ENCODE measurements around the gene MUC5B. TPM values are rescaled to one million over a fixed set of nuclear protein-coding genes. Genes with fewer than 3 reads are reported as not detected.
"Not testable (repeated sequence)": the region's sequence is repeated elsewhere in the genome, so short reads cannot be mapped to it uniquely, and the experiment has no call there.

Gene MUC5B, protein sequence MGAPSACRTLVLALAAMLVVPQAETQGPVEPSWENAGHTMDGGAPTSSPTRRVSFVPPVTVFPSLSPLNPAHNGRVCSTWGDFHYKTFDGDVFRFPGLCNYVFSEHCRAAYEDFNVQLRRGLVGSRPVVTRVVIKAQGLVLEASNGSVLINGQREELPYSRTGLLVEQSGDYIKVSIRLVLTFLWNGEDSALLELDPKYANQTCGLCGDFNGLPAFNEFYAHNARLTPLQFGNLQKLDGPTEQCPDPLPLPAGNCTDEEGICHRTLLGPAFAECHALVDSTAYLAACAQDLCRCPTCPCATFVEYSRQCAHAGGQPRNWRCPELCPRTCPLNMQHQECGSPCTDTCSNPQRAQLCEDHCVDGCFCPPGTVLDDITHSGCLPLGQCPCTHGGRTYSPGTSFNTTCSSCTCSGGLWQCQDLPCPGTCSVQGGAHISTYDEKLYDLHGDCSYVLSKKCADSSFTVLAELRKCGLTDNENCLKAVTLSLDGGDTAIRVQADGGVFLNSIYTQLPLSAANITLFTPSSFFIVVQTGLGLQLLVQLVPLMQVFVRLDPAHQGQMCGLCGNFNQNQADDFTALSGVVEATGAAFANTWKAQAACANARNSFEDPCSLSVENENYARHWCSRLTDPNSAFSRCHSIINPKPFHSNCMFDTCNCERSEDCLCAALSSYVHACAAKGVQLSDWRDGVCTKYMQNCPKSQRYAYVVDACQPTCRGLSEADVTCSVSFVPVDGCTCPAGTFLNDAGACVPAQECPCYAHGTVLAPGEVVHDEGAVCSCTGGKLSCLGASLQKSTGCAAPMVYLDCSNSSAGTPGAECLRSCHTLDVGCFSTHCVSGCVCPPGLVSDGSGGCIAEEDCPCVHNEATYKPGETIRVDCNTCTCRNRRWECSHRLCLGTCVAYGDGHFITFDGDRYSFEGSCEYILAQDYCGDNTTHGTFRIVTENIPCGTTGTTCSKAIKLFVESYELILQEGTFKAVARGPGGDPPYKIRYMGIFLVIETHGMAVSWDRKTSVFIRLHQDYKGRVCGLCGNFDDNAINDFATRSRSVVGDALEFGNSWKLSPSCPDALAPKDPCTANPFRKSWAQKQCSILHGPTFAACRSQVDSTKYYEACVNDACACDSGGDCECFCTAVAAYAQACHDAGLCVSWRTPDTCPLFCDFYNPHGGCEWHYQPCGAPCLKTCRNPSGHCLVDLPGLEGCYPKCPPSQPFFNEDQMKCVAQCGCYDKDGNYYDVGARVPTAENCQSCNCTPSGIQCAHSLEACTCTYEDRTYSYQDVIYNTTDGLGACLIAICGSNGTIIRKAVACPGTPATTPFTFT (N-terminal part only)
- total RNA-seq: not detected

DNA sequence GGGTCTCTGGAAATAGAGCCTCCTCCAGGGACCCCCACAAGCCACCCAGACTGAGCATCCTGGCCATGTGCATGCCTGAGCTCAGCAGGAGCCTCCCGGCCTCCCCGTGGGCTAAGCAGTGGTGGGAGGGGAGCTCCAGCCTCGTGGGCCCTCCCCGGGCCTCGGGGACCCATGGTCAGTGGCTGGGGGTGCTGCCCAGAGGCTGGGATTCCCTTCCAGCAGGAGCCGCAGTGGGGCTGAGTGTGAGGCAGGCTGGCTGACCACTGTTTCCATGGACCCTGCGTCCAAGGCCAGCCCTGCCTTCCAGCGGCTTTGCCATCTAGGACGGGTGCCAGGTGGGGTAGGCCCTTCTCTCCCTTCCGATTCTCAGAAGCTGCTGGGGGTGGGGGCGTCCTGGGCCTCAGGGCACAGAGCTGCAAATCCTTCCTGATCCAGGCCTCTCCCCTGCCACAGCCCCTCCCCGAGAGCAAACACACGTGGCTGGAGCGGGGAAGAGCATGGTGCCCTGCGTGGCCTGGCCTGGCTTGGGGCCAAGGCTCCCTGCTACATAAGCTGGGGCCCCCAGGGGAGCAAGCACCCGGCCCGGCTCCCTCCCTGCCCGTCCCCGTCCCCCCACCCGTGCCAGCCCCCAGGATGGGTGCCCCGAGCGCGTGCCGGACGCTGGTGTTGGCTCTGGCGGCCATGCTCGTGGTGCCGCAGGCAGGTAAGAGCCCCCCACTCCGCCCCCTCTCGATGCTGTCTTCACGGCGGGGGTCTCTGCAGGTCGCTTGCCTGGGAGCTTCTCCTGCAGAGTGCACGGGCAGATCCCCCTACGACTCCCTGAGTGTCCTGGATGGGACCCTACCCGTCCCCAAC is at the start of gene MUC5B:
MUC5B (plus strand) TSS at position 576 of the 855 bp plus-strand sequence; CDS start at position 634, 58 bp downstream.
- DNase-seq (ENCODE audit: low spot score in 2 of 2): no peak

GRCh38 chr11:1173396-1173795 is 49.5 kb upstream of the MUC5B start:
- not testable (repeated sequence) for FAIRE-seq; DNase-seq (ENCODE audit: low spot score in 2 of 2)

More for the DNA sequence above, at the start of gene MUC5B:
- FAIRE-seq: no peak

DNA sequence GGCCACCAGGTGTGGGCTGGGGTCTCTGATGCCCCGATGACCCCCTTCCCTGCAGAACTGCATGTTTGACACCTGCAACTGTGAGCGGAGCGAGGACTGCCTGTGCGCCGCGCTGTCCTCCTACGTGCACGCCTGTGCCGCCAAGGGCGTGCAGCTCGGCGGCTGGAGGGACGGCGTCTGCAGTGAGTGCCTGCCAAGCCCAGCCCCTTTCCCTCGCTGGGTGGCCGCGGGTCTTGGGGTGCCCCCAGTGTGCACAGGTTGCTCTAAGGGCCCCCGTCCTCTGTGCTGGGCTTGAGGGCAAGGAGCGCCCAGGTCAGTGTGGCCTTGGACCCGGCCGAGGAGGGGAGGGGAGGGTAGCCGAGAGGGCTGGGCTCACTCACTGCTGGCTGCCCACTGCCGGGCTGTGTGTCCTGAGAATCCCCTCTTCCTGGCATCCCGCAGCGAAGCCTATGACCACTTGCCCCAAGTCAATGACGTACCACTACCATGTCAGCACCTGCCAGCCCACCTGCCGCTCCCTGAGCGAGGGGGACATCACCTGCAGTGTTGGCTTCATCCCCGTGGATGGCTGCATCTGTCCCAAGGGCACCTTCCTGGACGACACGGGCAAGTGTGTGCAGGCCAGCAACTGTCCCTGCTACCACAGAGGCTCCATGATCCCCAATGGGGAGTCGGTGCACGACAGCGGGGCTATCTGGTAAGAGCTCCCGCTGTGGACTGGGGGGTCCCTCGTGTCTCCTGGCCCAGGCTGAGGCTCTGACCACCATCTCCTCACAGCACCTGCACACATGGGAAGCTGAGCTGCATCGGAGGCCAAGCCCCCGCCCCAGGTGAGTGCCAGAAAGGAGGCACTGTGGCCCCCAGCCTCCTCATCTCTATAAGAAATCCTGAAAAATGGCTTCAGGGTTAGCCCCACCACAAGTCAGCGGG is 48.2 kb upstream of the MUC5B start:
- no peak for FAIRE-seq
- DNase-seq (ENCODE audit: low spot score in 2 of 2): no peak

DNA sequence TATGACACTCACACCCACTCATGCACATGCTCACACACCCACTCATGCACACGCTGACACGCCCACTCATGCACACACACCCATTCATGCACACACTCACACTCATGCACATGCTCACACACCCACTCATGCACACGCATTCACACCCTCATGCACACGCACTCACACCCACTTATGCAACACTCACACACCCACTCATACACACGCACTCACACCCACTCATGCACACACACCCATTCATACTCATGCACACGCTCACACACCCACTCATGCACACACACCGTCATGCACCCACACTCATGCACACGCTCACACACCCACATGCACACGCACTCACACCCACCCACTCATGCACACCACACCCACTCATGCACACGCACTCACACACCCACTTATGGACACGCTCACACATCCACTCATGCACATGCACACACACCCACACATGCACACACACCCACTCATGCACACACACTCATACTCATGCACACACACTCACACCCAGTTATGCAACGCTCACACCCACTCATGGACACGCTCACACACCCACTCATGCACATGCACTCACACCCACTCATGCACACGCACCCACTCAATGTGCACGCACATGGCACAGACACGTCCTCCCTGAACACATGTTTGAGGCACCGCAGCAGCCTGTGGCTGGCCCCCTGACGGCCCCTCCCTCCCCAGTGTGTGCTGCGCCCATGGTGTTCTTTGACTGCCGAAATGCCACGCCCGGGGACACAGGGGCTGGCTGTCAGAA is 47.2 kb upstream of the MUC5B start:
- FAIRE-seq (no peak), DNase-seq (ENCODE audit: low spot score in 2 of 2) (no peak)

DNA sequence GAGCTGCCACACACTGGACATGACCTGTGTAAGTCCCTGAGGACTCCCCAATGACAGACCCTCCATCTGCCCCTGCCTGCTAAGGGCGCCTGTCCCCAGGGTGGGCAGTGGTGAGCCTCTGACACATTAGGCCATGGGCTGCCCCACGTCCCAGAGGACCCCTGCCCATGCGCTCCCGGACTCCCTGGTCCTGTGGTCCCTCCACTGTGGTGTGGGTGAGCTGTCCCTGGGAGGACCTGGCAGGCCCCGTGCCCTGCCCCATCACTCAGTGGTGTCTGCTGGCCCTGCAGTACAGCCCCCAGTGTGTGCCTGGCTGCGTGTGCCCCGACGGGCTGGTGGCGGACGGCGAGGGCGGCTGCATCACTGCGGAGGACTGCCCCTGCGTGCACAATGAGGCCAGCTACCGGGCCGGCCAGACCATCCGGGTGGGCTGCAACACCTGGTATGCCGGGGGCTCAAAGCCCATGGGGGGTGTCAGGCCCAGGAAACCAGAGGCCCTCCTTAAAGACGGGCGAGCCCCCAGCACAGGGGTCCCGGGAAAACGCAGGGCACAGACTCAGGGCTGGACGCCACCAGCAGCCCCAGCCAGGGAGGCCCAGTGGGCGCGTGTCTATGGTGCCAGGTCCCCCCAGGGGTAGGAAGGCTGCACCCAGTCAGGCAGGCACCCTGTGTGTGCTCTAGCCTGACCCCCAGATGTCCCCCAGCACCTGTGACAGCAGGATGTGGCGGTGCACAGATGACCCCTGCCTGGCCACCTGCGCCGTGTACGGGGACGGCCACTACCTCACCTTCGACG is 46.4 kb upstream of the MUC5B start:
- FAIRE-seq: no peak
- no peak for DNase-seq (ENCODE audit: low spot score in 2 of 2)

DNA sequence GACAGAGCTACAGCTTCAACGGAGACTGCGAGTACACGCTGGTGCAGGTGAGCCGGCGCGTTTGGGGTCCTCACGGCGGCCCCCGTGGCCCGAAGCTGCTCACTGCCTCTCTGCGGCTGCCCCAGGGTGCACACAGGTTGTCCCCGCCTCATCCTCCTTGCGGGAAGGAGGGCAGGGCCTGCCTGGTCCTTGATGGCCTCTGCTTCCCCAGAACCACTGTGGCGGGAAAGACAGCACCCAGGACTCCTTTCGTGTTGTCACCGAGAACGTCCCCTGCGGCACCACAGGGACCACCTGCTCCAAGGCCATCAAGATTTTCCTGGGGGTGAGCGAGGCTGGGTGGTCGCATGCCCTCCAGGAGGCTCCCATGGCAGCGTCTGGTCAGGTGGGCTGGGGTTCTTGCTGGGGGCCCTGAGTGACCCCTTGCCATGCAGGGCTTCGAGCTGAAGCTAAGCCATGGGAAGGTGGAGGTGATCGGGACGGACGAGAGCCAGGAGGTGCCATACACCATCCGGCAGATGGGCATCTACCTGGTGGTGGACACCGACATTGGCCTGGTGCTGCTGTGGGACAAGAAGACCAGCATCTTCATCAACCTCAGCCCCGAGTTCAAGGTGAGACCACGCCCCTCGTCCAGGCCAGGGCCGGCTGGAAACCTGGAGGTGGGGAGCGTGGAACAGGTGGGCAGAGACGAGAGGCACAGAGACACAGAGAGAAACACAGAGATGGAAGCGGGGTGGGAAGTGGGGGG is 45.7 kb upstream of the MUC5B start:
- DNase-seq (ENCODE audit: low spot score in 2 of 2) (no peak), FAIRE-seq (no peak)

DNA sequence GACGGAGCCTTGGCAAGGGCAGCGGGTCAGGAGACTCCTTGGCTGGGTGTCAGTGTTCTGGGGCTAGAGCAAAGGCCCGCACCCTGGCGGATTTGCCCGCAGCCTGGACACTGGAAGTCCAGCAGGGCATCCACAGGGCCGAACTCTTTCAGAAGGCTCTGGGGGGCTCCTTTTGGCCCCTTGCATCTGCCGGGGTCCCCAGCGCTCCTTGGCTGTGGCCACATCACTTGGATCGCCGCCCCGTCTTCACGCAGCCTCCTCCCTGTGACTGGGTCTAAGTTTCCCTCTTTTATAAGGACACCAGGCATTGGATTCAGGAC is 45.1 kb upstream of the MUC5B start:
- DNase-seq (ENCODE audit: low spot score in 2 of 2) (no peak), FAIRE-seq (no peak)

DNA sequence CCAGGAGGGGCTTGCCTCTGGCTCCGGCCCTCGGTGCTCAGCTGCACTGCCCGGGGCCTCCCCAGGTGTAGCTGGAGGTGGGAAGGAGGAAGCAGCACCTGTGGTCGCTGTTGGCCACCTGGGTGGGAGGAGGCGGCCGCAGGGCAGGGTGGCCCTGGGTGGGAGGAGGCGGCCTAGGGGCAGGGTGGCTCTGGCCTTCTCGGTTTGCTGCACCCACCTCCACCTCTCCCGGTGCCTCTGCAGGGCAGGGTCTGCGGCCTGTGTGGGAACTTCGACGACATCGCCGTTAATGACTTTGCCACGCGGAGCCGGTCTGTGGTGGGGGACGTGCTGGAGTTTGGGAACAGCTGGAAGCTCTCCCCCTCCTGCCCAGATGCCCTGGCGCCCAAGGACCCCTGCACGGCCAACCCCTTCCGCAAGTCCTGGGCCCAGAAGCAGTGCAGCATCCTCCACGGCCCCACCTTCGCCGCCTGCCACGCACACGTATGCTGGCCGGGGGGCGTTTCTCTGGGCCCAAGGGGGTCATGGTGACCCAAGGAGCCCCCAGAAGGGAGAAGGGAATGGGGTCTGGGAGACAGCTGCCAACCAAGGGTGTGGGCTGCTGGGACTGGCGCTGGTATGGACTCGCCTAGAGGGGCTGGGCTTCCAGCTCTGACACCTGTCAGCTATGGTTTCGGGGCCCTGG is 44.5 kb upstream of the MUC5B start:
- FAIRE-seq: no peak
- DNase-seq (ENCODE audit: low spot score in 2 of 2): no peak

GRCh38 chr11:1178906-1179305 is 44.0 kb upstream of the MUC5B start:
- no peak for FAIRE-seq
- no peak for DNase-seq (ENCODE audit: low spot score in 2 of 2)

DNA sequence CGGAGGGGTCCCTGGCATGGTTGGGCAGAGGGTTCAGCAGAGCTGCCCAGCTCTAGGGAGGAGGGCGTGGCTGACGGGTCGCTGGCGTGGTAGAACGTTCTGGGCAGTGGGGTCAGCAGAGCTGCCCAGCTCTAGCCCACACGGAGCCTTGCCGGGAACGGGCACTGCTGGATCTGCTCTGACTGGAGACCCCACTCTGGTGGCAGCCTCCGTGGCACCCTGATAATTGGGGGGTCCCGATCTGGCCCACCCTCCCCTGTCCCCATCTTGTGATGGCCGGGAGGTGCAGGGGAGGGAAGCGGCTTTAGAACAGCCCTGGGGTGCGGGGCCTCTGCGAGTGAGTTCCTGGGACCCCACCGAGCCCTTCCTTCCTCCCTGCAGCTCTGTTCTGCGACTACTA is 43.2 kb upstream of the MUC5B start:
- FAIRE-seq (no peak), DNase-seq (ENCODE audit: low spot score in 2 of 2) (no peak)

- FAIRE-seq: no peak
- DNase-seq (ENCODE audit: low spot score in 2 of 2): no peak
These were observed 42.7 kb upstream of the MUC5B start for GRCh38 chr11:1180171-1180570.

DNA sequence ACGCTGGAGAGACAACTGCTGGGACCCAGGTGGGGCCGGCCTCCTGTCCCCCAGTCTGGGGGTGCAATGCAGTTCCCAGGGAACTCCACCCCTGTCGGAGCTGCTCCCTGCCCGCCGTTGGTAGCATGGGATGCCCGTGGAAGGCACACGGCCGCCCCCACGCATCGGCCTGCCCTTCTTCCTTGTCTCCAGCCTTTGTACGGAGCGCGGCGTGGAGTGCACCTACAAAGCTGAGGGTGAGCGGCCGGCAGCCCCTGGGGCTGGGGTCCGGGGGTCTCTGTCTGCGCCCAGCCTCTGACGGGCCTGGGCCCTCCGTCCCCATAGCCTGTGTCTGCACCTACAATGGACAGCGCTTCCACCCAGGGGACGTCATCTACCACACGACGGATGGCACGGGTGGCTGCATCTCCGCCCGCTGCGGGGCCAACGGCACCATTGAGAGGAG is 41.9 kb upstream of the MUC5B start:
- no peak for FAIRE-seq
- DNase-seq (ENCODE audit: low spot score in 2 of 2): no peak

- FAIRE-seq (no peak), DNase-seq (ENCODE audit: low spot score in 2 of 2) (no peak)
These were observed 41.4 kb upstream of the MUC5B start for GRCh38 chr11:1181420-1181819.

DNA sequence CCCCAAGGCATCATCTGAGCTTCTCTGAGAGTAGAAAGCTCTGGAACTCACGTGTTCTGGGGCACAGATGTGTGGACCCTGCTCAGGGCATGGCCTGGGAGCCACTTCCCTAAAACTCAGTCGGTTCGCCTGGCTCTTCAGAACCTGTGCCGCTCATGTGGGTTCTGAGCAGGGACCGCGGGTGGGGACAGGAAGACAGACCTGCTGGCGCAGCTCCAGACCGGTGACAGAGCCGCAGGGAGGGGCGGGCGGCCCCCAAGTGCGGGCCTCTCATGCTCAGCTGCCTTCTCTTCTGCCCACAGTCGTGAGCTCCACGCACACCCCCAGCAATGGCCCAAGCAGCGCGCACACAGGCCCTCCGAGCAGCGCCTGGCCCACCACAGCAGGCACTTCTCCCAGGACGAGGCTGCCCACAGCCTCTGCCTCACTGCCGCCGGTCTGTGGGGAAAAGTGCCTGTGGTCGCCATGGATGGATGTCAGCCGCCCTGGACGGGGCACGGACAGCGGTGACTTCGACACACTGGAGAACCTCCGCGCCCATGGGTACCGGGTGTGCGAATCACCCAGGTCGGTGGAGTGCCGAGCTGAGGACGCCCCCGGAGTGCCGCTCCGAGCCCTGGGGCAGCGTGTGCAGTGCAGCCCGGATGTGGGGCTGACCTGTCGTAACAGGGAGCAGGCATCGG is 40.9 kb upstream of the MUC5B start:
- no peak for FAIRE-seq
- no peak for DNase-seq (ENCODE audit: low spot score in 2 of 2)

- not testable (repeated sequence) for DNase-seq (ENCODE audit: low spot score in 2 of 2); FAIRE-seq
These were observed 38.7 kb upstream of the MUC5B start for GRCh38 chr11:1184139-1184538.

All from frontal cortex (tissue), 4 donors.